Measurements from ENCODE around the gene EPHA4. TPM values are rescaled to one million over a fixed set of nuclear protein-coding genes. Genes with fewer than 3 reads are reported as not detected.

The EPHA4 gene
- total RNA-seq, 1 experiment from 2014 or later, result 3.4 TPM

- TF ChIP-seq POLR2AphosphoS5 (IDR thresholded peaks at IDR 0.05; ENCODE audit: low read depth, low read length) (no peak), TCF7L2 (IDR thresholded peaks at IDR 0.05; ENCODE audit: low read depth, low read length) (no peak), REST (IDR thresholded peaks at IDR 0.05; ENCODE audit: insufficient read depth in 1 of 2, low read depth in 2 of 2, low read length in 1 of 2) (no peak), SIN3A (IDR thresholded peaks at IDR 0.05; ENCODE audit: borderline replicate concordance, insufficient read depth, low read depth, low read length) (no peak), CTCF (IDR thresholded peaks at IDR 0.05) (no peak)
- H3K4me1 ChIP-seq (ENCODE audit: control insufficient read depth, insufficient read depth, low read length), result no peaks in the 10 kb centered on the region
- ChIA-PET POLR2A (no interaction called here), CTCF (no interaction called here)
- BruUV-seq (replicated peaks), result no TSS peak
- no peaks in the 10 kb centered on the region for H3K36me3 ChIP-seq (ENCODE audit: control insufficient read depth, insufficient read depth, low read length)
- DNase-seq (ENCODE audit: low read depth, low spot score) (no peak), ATAC-seq (no peak)
- in situ Hi-C loops (cut with HindIII; ENCODE audit: low pct_unique_long_range_greater_than_20kb, low sequenced_read_pairs) (no loop called here), intact Hi-C loops (cut with micrococcal nuclease; ENCODE audit: unreplicated experiment) (no loop called here)
- H3K4me3 ChIP-seq (ENCODE audit: low read depth in 2 of 2, low read length in 2 of 2), result no peak overlapping the region
- H3K27me3 ChIP-seq (ENCODE audit: control insufficient read depth, insufficient read depth, low read length), result no peaks in the 10 kb centered on the region
- H3K27ac ChIP-seq (ENCODE audit: low read length), result no peak overlapping the region
- no peaks in the 10 kb centered on the region for H3K9me3 ChIP-seq (ENCODE audit: control insufficient read depth, insufficient read depth, low read depth, low read length)
Measured at GRCh38 chr2:221389904-221390303, 182.2 kb downstream of the EPHA4 start.

GRCh38 chr2:221389421-221389820, 182.7 kb downstream of the EPHA4 start:
- TF ChIP-seq SIN3A (IDR thresholded peaks at IDR 0.05; ENCODE audit: borderline replicate concordance, insufficient read depth, low read depth, low read length) (no peak), CTCF (IDR thresholded peaks at IDR 0.05) (no peak), POLR2AphosphoS5 (IDR thresholded peaks at IDR 0.05; ENCODE audit: low read depth, low read length) (no peak)

More at GRCh38 chr2:221389421-221389820, 182.7 kb downstream of the EPHA4 start:
- no peaks in the 10 kb centered on the region for H3K9me3 ChIP-seq (ENCODE audit: control insufficient read depth, insufficient read depth, low read depth, low read length)
- no peaks in the 10 kb centered on the region for H3K27me3 ChIP-seq (ENCODE audit: control insufficient read depth, insufficient read depth, low read length)
- H3K36me3 ChIP-seq (ENCODE audit: control insufficient read depth, insufficient read depth, low read length), result no peaks in the 10 kb centered on the region
- no TSS peak for BruUV-seq (replicated peaks)
- CTCF ChIA-PET, result interaction anchor here (0.6 kb wide), 2 partner anchors 15 to 35 kb away, joined by 3 to 11 read pairs; no protein-coding TSS in a partner anchor
- H3K4me3 ChIP-seq (ENCODE audit: low read depth in 2 of 2, low read length in 2 of 2), result no peak overlapping the region
- POLR2A ChIA-PET, result no interaction called here
- in situ Hi-C loops (cut with HindIII; ENCODE audit: low pct_unique_long_range_greater_than_20kb, low sequenced_read_pairs) (no loop called here), intact Hi-C loops (cut with micrococcal nuclease; ENCODE audit: unreplicated experiment) (no loop called here)
- H3K4me1 ChIP-seq (ENCODE audit: control insufficient read depth, insufficient read depth, low read length), result no peaks in the 10 kb centered on the region
- no peak for DNase-seq (ENCODE audit: low read depth, low spot score)
- H3K27ac ChIP-seq (ENCODE audit: low read length), result no peak overlapping the region
- ATAC-seq, result no peak

Measured in Panc1 (cell line).